ENCODE results near the gene LETM1. TPM values are rescaled to one million over a fixed set of nuclear protein-coding genes. Genes with fewer than 3 reads are reported as not detected.
"Not testable (repeated sequence)": the region's sequence is repeated elsewhere in the genome, so short reads cannot be mapped to it uniquely, and the experiment has no call there.

Gene LETM1
- total RNA-seq, 2 experiments from 2014 or later: 58.3 to 66.8 TPM

GRCh38 chr4:1836650-1837049 lies 19.3 kb downstream of the LETM1 start:
- no peak overlapping the region for H2AFZ ChIP-seq (ENCODE audit: low read length)
- TF ChIP-seq EZH2phosphoT487 (IDR thresholded peaks at IDR 0.05; ENCODE audit: borderline replicate concordance, low read depth, low read length): no peak
- TF ChIP-seq CTCF (conservative IDR thresholded peaks at IDR 0.05; ENCODE audit: low read length): no peak
- no peak overlapping the region for H3K27ac ChIP-seq (ENCODE audit: low read depth, low read length, poor library complexity, severe bottlenecking)
- H3K4me3 ChIP-seq (ENCODE audit: low read depth, low read length, poor library complexity, severe bottlenecking): no peak overlapping the region
- no peaks in the 10 kb centered on the region for H3K9me3 ChIP-seq (ENCODE audit: low read length)
- peaks cover 25% of the 10 kb centered on the region for H3K4me1 ChIP-seq (ENCODE audit: insufficient read depth, low read length, poor library complexity, severe bottlenecking)
- no peaks in the 10 kb centered on the region for H3K79me2 ChIP-seq (ENCODE audit: insufficient read depth, low read depth, low read length)
- intact Hi-C loops (cut with micrococcal nuclease; ENCODE audit: unreplicated experiment): no loop called here
- no peaks in the 10 kb centered on the region for H3K9me2 ChIP-seq (ENCODE audit: insufficient read depth, low read length)
- no TSS peak for BruUV-seq (replicated peaks)
- ChIA-PET POLR2A (interaction anchor here (0.6 kb wide), 1 partner anchor 71 kb away, joined by 7 read pairs; no protein-coding TSS in a partner anchor), CTCF (ENCODE audit: unreplicated experiment) (no interaction called here)
- no peak overlapping the region for H3K4me2 ChIP-seq (ENCODE audit: low read length)
- peaks cover 81% of the 10 kb centered on the region for H3K36me3 ChIP-seq (ENCODE audit: insufficient read depth, low read length)
- no peaks in the 10 kb centered on the region for H4K20me1 ChIP-seq (ENCODE audit: insufficient read depth, low read length)
- no peak for DNase-seq (ENCODE audit: low spot score)

- POLR2A ChIA-PET; DNase-seq (ENCODE audit: low spot score); H3K9me3 ChIP-seq (ENCODE audit: low read length); H3K4me3 ChIP-seq (ENCODE audit: low read depth, low read length, poor library complexity, severe bottlenecking); H4K20me1 ChIP-seq (ENCODE audit: insufficient read depth, low read length); H3K4me2 ChIP-seq (ENCODE audit: low read length); H3K79me2 ChIP-seq (ENCODE audit: insufficient read depth, low read depth, low read length); CTCF ChIA-PET (ENCODE audit: unreplicated experiment); BruUV-seq (replicated peaks); H2AFZ ChIP-seq (ENCODE audit: low read length); intact Hi-C loops (cut with micrococcal nuclease; ENCODE audit: unreplicated experiment); H3K27ac ChIP-seq (ENCODE audit: low read depth, low read length, poor library complexity, severe bottlenecking); H3K9me2 ChIP-seq (ENCODE audit: insufficient read depth, low read length): not testable (repeated sequence)
- Histone ChIP-seq H3K4me1 (ENCODE audit: insufficient read depth, low read length, poor library complexity, severe bottlenecking) (peaks cover 25% of the 10 kb centered on the region), H3K36me3 (ENCODE audit: insufficient read depth, low read length) (peaks cover 81% of the 10 kb centered on the region)
Observed at GRCh38 chr4:1835836-1836235, 20.1 kb downstream of the LETM1 start.

GRCh38 chr4:1834047-1834775 lies 21.7 kb downstream of the LETM1 start:
- Histone ChIP-seq H3K9me2 (ENCODE audit: insufficient read depth, low read length) (no peaks in the 10 kb centered on the region), H3K4me1 (ENCODE audit: insufficient read depth, low read length, poor library complexity, severe bottlenecking) (peaks cover 23% of the 10 kb centered on the region), H3K9me3 (ENCODE audit: low read length) (no peaks in the 10 kb centered on the region), H2AFZ (ENCODE audit: low read length) (no peak overlapping the region), H3K4me3 (ENCODE audit: low read depth, low read length, poor library complexity, severe bottlenecking) (no peak overlapping the region), H3K36me3 (ENCODE audit: insufficient read depth, low read length) (peaks cover 80% of the 10 kb centered on the region), H3K27ac (ENCODE audit: low read depth, low read length, poor library complexity, severe bottlenecking) (peak overlapping the region; percentile 19), H4K20me1 (ENCODE audit: insufficient read depth, low read length) (no peaks in the 10 kb centered on the region), H3K79me2 (ENCODE audit: insufficient read depth, low read depth, low read length) (no peaks in the 10 kb centered on the region), H3K4me2 (ENCODE audit: low read length) (peak overlapping the region; percentile 62)
- BruUV-seq (replicated peaks): no TSS peak
- ChIA-PET POLR2A (no interaction called here), CTCF (ENCODE audit: unreplicated experiment) (no interaction called here)
- intact Hi-C loops (cut with micrococcal nuclease; ENCODE audit: unreplicated experiment): no loop called here
- TF ChIP-seq EZH2phosphoT487 (IDR thresholded peaks at IDR 0.05; ENCODE audit: borderline replicate concordance, low read depth, low read length): no peak
- TF ChIP-seq CTCF (conservative IDR thresholded peaks at IDR 0.05; ENCODE audit: low read length): no peak
- DNase-seq (ENCODE audit: low spot score): no peak

Measured in OCI-LY7 (cell line).